CD14-positive monocyte (primary cell): ENCODE results near the gene CLCF1. TPM values are rescaled to one million over a fixed set of nuclear protein-coding genes. Genes with fewer than 3 reads are reported as not detected.
A peak's percentile ranks its signal among the peaks of the same experiment; 100 is the strongest.

ENCODE experiments used
- DNase-seq, 3 donors: peaks; one replicate each; pipeline ENCODE4 v3.0.0-alpha.2; 2011 to 2022
- H2AFZ ChIP-seq: 2 replicates; pipeline ENCODE4 v1.6.0; 2012; ENCODE audit warnings: mild to moderate bottlenecking, low read depth, low read length, inconsistent platforms; ENCODE audit not compliant: insufficient read depth, poor library complexity, severe bottlenecking
- H3K27ac ChIP-seq, 2 donors: 1 replicate in 1 of 2; 2 replicates in 1 of 2; pipeline ENCODE4 v1.5.1; 2012 to 2013; ENCODE audit warnings: low read length in 2 of 2, control low read depth in 1 of 2, inconsistent platforms in 1 of 2, low read depth in 1 of 2, mild to moderate bottlenecking in 1 of 2
- H3K27me3 ChIP-seq, 2 donors: one replicate each; pipeline versions ENCODE4 v1.6.0 to v1.6.1; 2011 to 2013; ENCODE audit warnings: low read length in 2 of 2; ENCODE audit not compliant: control insufficient read depth in 2 of 2, insufficient read depth in 2 of 2
- H3K36me3 ChIP-seq, 2 donors: replicated peaks in 1 of 2; 1 replicate in 1 of 2; 2 replicates in 1 of 2; pipeline versions ENCODE4 v1.5.1 to v1.6.1; 2012 to 2013; ENCODE audit warnings: low read length in 2 of 2, control low read depth in 1 of 2, inconsistent platforms in 1 of 2, mild to moderate bottlenecking in 1 of 2; ENCODE audit not compliant: insufficient read depth in 2 of 2, control insufficient read depth in 1 of 2
- H3K4me1 ChIP-seq, 2 donors: 1 replicate in 1 of 2; 2 replicates in 1 of 2; pipeline versions ENCODE4 v1.5.1 to v1.6.1; 2012 to 2013; ENCODE audit warnings: low read length in 2 of 2, control low read depth in 1 of 2, inconsistent platforms in 1 of 2, mild to moderate bottlenecking in 1 of 2, moderate library complexity in 1 of 2; ENCODE audit not compliant: insufficient read depth in 2 of 2, control insufficient read depth in 1 of 2
- H3K4me2 ChIP-seq: replicated peaks from 2 replicates; pipeline ENCODE3; 2012; ENCODE audit warnings: low read length, moderate library complexity, mild to moderate bottlenecking; ENCODE audit not compliant: poor library complexity, severe bottlenecking; ENCODE audit errors: extremely low read depth
- H3K4me3 ChIP-seq, 3 experiments: fragments of 200-600 bp in 1 of 3; sonication (generic) in 1 of 3; replicated peaks in 1 of 3; 1 replicate in 2 of 3; 2 replicates in 1 of 3; pipeline ENCODE4 v1.5.1; 2011 to 2013; ENCODE audit warnings: low read length in 3 of 3, mild to moderate bottlenecking in 3 of 3, control low read depth in 2 of 3, low read depth in 2 of 3, inconsistent platforms in 1 of 3, moderate library complexity in 1 of 3
- H3K79me2 ChIP-seq: 2 replicates; pipeline ENCODE4 v1.6.0; 2012; ENCODE audit warnings: mild to moderate bottlenecking, control low read depth, inconsistent platforms, low read length, moderate library complexity; ENCODE audit not compliant: insufficient read depth
- H3K9ac ChIP-seq: 2 replicates; pipeline ENCODE4 v1.6.0; 2017; ENCODE audit warnings: low read length, mild to moderate bottlenecking; ENCODE audit not compliant: insufficient read depth, poor library complexity, severe bottlenecking
- H3K9me3 ChIP-seq, 2 donors: replicated peaks in 1 of 2; 1 replicate in 1 of 2; 2 replicates in 1 of 2; pipeline versions ENCODE4 v1.5.1 to v1.6.1; 2012 to 2013; ENCODE audit warnings: low read length in 2 of 2, control low read depth in 1 of 2; ENCODE audit not compliant: control insufficient read depth in 1 of 2, insufficient read depth in 1 of 2
- H4K20me1 ChIP-seq: 2 replicates; pipeline ENCODE4 v1.6.0; 2012; ENCODE audit warnings: mild to moderate bottlenecking, low read length, control low read depth, moderate library complexity; ENCODE audit not compliant: insufficient read depth
- H3K27ac Mint-ChIP-seq, 7 donors: one replicate each; pipeline ENCODE4 v1.8.0; 2020; ENCODE audit warnings: mild to moderate bottlenecking in 7 of 7, mixed read lengths in 7 of 7, moderate library complexity in 6 of 7, inconsistent platforms in 2 of 7
- H3K27me3 Mint-ChIP-seq, 3 donors: one replicate each; pipeline ENCODE4 v1.8.0; 2021 to 2022; ENCODE audit warnings: low read depth in 3 of 3, mild to moderate bottlenecking in 3 of 3, mixed read lengths in 3 of 3, moderate library complexity in 3 of 3, inconsistent platforms in 1 of 3
- H3K36me3 Mint-ChIP-seq, 2 donors: one replicate each; pipeline ENCODE4 v1.8.0; 2020; ENCODE audit warnings: mixed read lengths in 2 of 2, inconsistent platforms in 1 of 2, mild to moderate bottlenecking in 1 of 2
- H3K4me1 Mint-ChIP-seq: one replicate; pipeline ENCODE4 v1.8.0; 2020; ENCODE audit warnings: mild to moderate bottlenecking, mixed read lengths
- H3K4me3 Mint-ChIP-seq, 2 donors: one replicate each; pipeline ENCODE4 v1.8.0; 2020; ENCODE audit warnings: mild to moderate bottlenecking in 2 of 2, mixed read lengths in 2 of 2, moderate library complexity in 1 of 2
- H3K9me3 Mint-ChIP-seq, 7 donors: one replicate each; pipeline ENCODE4 v1.8.0; 2020 to 2022; ENCODE audit warnings: mixed read lengths in 7 of 7, mild to moderate bottlenecking in 6 of 7, moderate library complexity in 6 of 7, inconsistent platforms in 2 of 7
- WGBS: methylation state at CpG from one replicate; pipeline ENCODE4 v1.1.5; 2013; ENCODE audit warnings: missing lambda C conversion rate; ENCODE audit not compliant: insufficient coverage; 5-methylcytosine and 5-hydroxymethylcytosine counted together
- intact Hi-C, 2 donors: fragments of 100-400 bp; cut with micrococcal nuclease; formaldehyde crosslinking; loops; one replicate each; pipeline versions ENCODE4 v1.15.0 to v1.15.1; 2023
- polyA plus RNA-seq, 3 donors: library from polyadenylated mRNA; depleted of rRNA in 1 of 3; unstranded in 2 of 3; stranded (reverse) in 1 of 3; fragments of 300-500 nt in 2 of 3; fragments of >200 nt in 1 of 3; fragmentation: Illumina TruSeq in 2 of 3; gene quantifications; 1 replicate in 2 of 3; 2 replicates in 1 of 3; pipeline ENCODE4 v1.2.3, GENCODE V29; 2012 to 2021
- TF ChIP-seq, protein P1 (sequence below): fragments of 200-600 bp; IDR thresholded peaks from one replicate; pipeline ENCODE4 v1.8.0; 2022; ENCODE audit warnings: antibody characterized with exemption, mild to moderate bottlenecking

The CLCF1 gene
- polyA plus RNA-seq, 3 donors, result 0.44 to 14.8 (median 0.94) TPM

DNA sequence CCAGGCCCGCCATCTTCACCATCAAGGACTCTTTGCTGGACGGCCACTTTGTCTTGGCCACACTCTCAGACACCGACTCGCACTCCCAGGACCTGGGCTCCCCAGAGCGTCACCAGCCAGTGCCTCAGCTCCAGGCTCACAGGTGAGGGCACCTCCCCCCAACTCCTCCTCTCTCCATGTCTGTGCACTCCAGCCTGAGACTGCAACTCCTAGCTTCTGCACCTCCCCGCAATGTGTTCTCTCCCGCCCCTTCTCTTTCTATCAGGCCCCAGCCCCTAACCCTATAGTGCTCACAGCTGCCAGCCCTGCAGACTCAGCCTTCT, 22.8 kb upstream of the CLCF1 start:
- TF ChIP-seq, protein P1, sequence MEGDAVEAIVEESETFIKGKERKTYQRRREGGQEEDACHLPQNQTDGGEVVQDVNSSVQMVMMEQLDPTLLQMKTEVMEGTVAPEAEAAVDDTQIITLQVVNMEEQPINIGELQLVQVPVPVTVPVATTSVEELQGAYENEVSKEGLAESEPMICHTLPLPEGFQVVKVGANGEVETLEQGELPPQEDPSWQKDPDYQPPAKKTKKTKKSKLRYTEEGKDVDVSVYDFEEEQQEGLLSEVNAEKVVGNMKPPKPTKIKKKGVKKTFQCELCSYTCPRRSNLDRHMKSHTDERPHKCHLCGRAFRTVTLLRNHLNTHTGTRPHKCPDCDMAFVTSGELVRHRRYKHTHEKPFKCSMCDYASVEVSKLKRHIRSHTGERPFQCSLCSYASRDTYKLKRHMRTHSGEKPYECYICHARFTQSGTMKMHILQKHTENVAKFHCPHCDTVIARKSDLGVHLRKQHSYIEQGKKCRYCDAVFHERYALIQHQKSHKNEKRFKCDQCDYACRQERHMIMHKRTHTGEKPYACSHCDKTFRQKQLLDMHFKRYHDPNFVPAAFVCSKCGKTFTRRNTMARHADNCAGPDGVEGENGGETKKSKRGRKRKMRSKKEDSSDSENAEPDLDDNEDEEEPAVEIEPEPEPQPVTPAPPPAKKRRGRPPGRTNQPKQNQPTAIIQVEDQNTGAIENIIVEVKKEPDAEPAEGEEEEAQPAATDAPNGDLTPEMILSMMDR, result no peak
- Histone ChIP-seq H3K4me1 (peaks cover 33 to 61% of the 10 kb centered on the region in 2 donors), H3K4me3 (no peak overlapping the region), H3K27ac (peak overlapping the region in 1 of 2 donors; percentile 9), H2AFZ (no peak overlapping the region), H3K36me3 (peaks cover 39 to 59% of the 10 kb centered on the region in 2 donors), H3K27me3 (no peaks in the 10 kb centered on the region), H3K79me2 (peaks cover 62% of the 10 kb centered on the region), H3K9me3 (no peaks in the 10 kb centered on the region), H3K4me2 (no peak overlapping the region), H3K9ac (no peak overlapping the region), H4K20me1 (peaks cover 73% of the 10 kb centered on the region)
- Mint-ChIP-seq H3K36me3 (peaks cover 39 to 48% of the 10 kb centered on the region in 2 donors), H3K4me3 (no peak overlapping the region), H3K27me3 (peaks cover 0 to 3% (median 0%) of the 10 kb centered on the region in 3 donors), H3K4me1 (peaks cover 51% of the 10 kb centered on the region), H3K27ac (no peak overlapping the region), H3K9me3 (no peaks in the 10 kb centered on the region)
- intact Hi-C loops, result loop anchor here in 1 of 2 donors (10.0 kb wide), 1 partner anchor 551 kb away; the partner anchor contains the start of gene RCE1
- no peak for DNase-seq
- WGBS, result 92% methylated on average over 7 of the region's 7 CpGs

- peaks cover 34 to 61% of the 10 kb centered on the region in 2 donors for H3K4me1 ChIP-seq
- no peak for DNase-seq
- no peaks in the 10 kb centered on the region for H3K27me3 ChIP-seq
- no peak overlapping the region for H3K9ac ChIP-seq
- Mint-ChIP-seq H3K4me1 (peaks cover 52% of the 10 kb centered on the region), H3K4me3 (no peak overlapping the region), H3K36me3 (peaks cover 39 to 48% of the 10 kb centered on the region in 2 donors), H3K9me3 (no peaks in the 10 kb centered on the region), H3K27me3 (peaks cover 0 to 3% (median 0%) of the 10 kb centered on the region in 3 donors), H3K27ac (peak overlapping the region in 2 of 7 donors; percentile 36 to 41)
- H3K4me2 ChIP-seq, result no peak overlapping the region
- H4K20me1 ChIP-seq, result peaks cover 68% of the 10 kb centered on the region
- intact Hi-C loops, result loop anchor here in 1 of 2 donors (10.0 kb wide), 1 partner anchor 551 kb away; the partner anchor contains the start of gene RCE1
- H3K27ac ChIP-seq, result no peak overlapping the region
- no peak overlapping the region for H2AFZ ChIP-seq
- no peaks in the 10 kb centered on the region for H3K9me3 ChIP-seq
- WGBS, result 95% methylated on average over 15 of the region's 19 CpGs
- H3K4me3 ChIP-seq, result no peak overlapping the region
- TF ChIP-seq, protein P1, result no peak
- H3K36me3 ChIP-seq, result peaks cover 39 to 59% of the 10 kb centered on the region in 2 donors
- H3K79me2 ChIP-seq, result peaks cover 62% of the 10 kb centered on the region
These were observed 22.3 kb upstream of the CLCF1 start for GRCh38 chr11:67395555-67396258.
